NCI-H1694 treated with DMSO at 0.1 percent for 48 hours (cell line): ENCODE measurements around the gene ALPI.

Experiments used
- DNase-seq: peaks from one replicate; lab custom pipeline; 2025; lab: John Stamatoyannopoulos, UW

ALPI gene

GRCh38 chr2:232501331-232501771 lies 45.4 kb downstream of the ALPI start:
- no peak for DNase-seq

- no peak for DNase-seq
Observed at GRCh38 chr2:232501794-232502390, 45.9 kb downstream of the ALPI start.

- no peak for DNase-seq
Observed at GRCh38 chr2:232502511-232502910, 46.6 kb downstream of the ALPI start.

GRCh38 chr2:232502911-232503808 lies 47.2 kb downstream of the ALPI start:
- DNase-seq: no peak

- DNase-seq: no peak
Observed at GRCh38 chr2:232503809-232504323, 47.9 kb downstream of the ALPI start.

DNA sequence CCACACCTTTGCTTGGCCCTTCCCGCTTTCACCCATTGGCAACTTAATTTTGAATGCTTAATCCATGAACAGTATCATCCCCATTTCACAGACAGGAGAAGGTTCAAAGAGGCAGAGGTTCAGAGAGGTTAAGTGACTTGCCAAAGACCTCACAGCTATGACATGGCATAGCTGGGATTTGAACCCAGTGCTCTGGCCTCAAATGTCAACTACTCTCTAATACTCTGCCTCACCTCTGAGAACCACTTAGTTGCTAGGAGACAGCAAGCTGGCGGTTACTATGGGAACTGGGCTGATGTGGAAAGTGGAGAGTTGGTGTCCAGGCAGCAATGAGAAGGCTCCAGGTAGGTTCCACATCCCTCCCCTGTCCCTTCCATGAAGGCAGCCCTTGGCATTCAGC lies 48.5 kb downstream of the ALPI start:
- DNase-seq: no peak

DNA sequence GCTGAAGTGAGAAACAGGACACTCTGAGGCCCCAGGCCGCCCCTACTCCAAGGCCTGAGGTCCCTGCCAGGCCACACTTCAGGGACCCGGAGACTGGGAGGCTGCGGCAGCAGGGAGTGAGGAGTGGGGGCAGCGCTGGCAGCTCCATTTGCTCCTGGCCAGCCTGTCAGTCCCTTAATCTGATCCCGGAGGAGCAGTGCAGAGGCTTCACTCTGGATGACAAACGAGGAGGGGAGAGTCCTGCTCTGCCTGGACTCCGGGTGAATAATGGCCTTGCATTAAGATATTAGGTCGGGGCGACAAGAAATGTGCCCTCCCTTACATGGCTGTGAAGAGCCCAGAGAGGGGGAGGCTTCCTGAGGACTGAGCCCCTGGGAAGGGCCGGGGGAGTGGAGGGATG lies 49.9 kb downstream of the ALPI start:
- no peak for DNase-seq

DNA sequence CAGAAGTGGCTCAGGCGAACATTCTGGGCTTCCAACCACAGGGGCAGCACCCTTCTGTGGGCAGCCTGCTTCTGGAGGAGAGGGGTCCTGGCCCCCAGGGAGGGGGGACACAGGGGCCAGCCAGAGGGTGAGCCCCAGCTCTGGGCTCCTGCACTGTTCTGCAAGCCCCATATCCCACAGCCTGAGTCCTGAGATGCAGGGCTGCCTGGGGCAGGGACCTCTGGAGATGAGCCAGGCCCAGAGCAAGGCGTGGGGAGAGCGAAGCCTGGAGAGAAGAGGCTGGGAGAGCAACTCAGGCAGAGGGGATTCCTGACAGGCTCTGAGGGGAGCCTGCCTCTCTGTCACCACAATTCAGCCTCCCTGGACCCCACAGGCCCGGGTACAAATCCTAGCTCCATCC lies 50.8 kb downstream of the ALPI start:
- DNase-seq: no peak

DNA sequence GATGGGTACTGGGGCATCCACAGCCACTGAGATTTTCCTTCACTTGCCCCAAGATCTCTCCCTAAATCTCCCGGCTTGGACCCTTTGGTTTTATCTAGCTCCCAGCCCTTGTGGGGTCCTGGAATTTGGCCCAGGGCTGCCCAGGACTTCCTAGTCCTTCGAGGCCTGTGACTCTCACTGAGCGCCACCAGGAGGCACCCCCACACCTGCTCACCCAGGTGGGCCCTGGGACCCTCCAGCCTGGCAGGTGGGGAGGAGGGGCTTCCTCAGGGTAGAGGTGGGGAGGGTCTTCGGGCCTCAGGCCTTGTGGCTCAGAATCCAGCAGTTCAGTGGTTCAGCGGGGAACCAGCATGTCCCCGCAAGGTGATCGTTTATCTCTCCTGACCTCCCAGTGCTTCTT lies 52.3 kb downstream of the ALPI start:
- no peak for DNase-seq
